Fibroblast of mammary gland (primary cell): ENCODE results near the gene TRMT1.

Source experiments
- DNase-seq: peaks from one replicate; pipeline ENCODE4 v3.0.0-alpha.2; 2010; ENCODE audit warnings: low read depth
- H3K4me3 ChIP-seq: 2 replicates; pipeline ENCODE4 v1.5.1; 2011; ENCODE audit warnings: low read depth, mild to moderate bottlenecking, low read length, moderate library complexity; ENCODE audit not compliant: control insufficient read depth
- TF ChIP-seq, protein P1 (sequence below): conservative IDR thresholded peaks from 2 replicates; pipeline ENCODE4 v1.5.1; 2011; ENCODE audit warnings: low read depth, low read length, inconsistent platforms; ENCODE audit not compliant: control insufficient read depth, insufficient read depth

The TRMT1 gene

DNA sequence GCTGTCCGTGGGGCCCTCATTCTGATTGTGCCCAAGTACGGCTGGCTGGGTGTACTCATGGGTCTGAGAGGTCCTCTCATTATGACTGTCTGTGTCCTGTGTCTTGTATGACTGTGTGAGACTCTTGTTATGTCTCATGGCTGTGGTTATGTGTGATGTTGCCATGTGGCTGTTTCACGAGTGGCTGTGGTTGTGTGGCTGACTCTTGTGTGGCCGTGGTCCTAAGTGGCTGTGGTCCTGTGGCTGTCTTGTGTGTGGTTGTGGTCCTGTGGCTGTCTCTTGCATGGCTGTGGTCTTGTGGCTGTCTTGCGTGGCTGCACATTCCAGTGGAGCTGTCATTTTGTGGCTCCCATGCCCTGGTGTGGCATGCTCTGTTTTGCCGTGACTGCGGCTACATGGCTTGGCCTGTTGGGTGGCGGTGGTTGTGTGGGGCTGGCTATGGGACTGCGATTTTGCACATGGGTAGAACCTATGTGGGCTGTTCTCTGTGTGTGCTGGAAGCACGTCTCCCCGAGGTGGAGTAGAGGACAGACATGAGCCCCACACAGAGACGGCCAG lies 16.4 kb downstream of the TRMT1 start:
- TF ChIP-seq, protein P1, sequence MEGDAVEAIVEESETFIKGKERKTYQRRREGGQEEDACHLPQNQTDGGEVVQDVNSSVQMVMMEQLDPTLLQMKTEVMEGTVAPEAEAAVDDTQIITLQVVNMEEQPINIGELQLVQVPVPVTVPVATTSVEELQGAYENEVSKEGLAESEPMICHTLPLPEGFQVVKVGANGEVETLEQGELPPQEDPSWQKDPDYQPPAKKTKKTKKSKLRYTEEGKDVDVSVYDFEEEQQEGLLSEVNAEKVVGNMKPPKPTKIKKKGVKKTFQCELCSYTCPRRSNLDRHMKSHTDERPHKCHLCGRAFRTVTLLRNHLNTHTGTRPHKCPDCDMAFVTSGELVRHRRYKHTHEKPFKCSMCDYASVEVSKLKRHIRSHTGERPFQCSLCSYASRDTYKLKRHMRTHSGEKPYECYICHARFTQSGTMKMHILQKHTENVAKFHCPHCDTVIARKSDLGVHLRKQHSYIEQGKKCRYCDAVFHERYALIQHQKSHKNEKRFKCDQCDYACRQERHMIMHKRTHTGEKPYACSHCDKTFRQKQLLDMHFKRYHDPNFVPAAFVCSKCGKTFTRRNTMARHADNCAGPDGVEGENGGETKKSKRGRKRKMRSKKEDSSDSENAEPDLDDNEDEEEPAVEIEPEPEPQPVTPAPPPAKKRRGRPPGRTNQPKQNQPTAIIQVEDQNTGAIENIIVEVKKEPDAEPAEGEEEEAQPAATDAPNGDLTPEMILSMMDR, result no peak
- H3K4me3 ChIP-seq, result no peak overlapping the region
- peak; percentile 30 for DNase-seq

DNA sequence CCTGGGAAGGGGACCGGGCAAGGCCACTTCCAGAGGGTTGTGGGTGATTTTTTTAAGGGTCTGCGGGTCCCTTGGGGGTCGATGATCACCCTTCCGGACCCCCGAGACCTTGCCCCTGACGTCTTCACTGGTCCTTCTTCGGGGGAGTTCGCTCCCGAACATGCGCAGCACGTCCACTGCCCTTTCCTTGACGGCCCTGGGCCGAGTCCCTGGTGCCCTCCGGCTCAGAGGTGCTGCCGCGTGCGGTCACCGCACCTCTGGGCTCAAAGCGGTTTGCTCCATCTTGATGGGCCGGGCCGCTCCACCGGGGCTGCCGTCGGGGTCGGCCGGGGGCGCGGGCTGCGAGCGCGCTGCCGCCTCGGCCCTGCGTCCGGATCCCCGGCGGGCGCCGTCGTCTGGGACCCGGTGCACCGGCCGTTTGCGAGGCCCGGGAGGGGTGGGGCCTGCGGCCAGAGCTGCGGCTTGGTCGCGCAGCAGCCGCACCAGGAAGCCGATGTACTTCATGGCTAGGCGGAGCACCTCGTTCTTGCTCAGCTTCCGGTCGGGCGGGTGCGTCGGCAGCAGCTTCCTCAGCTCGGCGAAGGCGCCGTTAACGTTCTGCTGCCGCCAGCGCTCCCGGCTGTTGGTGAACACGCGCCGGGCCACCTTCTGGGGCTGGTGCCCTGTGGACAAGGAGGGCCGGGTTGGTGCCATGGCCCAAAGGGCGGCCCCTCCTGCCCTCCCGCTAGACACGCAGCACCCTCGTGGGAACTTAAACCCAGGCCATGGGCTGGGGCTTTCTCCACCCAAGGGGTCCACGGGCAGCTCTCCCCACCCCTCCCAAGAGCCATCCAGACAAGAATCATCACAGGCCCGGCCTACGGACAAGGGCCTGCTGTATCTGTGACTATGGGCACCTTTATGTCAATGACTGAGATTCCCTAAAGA lies 17.2 kb downstream of the TRMT1 start:
- peak; percentile 38 for DNase-seq
- no peak overlapping the region for H3K4me3 ChIP-seq
- TF ChIP-seq, protein P1, result no peak

DNA sequence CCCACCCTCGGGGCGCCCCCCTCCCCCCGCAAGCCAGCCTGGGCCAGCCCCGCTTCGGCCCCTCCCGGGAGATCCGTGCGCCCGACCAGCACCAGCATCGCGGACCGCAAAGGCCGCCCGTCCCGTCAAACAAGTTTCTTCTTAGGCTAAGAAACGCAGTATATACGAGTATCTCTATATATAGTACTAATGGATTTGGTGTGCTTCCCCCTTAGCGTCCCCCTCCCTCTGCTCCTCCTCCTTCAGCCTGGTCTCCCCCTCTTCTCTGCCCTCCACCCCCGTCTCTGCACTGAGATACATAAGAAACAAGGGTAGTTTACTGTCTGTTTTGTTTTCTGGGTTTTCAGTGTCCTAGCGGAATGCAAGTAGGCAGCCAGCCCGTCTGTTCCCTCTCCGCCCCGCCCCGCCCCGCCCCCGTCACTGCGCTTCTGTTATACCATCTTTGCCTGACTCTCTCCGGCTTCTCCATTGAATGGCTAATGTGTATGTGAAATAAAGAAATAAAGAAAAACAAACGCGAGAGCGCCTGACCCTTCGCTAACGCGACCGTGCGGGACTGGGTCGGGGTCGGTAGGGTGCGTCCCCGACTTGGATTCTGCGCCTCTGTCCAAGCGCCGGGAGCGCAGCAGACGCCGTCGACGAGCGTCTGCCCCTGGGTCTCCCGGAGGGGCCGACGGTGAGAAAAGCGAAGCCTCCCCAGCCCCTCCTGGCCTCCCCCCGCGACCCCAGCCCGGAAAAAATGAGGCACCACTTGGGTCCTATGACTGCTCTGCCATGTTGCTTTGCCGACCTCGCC lies 18.1 kb downstream of the TRMT1 start:
- peak; percentile 62 for DNase-seq
- TF ChIP-seq, protein P1, result no peak
- peak overlapping the region; percentile 10 for H3K4me3 ChIP-seq

DNA sequence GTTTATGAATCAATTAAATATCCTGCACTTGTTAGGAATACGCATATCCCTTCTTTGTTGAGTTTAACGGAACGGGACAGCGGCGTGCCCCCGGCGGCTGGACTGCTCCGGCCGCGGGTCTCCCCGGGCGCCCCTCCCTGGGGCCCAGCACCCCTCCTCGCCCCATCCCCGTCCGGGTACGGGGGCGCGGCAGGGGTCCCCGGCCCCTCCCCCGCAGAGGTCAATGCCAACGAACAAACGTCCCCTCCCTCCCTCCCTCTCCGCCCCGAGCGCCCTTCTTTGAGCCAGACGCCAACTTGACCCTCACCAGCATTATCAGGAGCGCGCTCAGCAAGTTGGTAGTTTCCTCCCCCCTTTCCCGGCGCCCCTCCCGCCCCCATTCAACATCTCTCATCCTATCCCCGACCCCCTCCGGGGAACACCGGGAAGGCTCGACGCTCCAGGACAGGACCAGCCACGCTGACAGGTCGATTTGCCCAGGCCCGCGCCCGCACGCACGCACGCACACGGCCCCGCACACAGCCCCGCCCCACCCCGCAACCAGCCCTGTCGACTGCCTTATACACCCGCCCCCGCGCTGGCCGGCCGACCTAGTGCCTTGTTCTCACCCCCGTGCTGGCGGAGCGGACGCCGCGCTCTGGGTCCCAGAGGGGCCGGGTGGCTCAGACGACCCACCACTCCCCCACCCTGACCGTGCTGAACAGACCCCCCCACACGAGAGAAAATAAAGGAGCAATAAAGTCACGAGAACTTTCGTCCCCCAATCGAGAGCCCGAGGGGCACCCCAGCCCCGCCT lies 18.9 kb downstream of the TRMT1 start:
- no peak for DNase-seq
- TF ChIP-seq, protein P1, result no peak
- H3K4me3 ChIP-seq, result no peak overlapping the region

DNA sequence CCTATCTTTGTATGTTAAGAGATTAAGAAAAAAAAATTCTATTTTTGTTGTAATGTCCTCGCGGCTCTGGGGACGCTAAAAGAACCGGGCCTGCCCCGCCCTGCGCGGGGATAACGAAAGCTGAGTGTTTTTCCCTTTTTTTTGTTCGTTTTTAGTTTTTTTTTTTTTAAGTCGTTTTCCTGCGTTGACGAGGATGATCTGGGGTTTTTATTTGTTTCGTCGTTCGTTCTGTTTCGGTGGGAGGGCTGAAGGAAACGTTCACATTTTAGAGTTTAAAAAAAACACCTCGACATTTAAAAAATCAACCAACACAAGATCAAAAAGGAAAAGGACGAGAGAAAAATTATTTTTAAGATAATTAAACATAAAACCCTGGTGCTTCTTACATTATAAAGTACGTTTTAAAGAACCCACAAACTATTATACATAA lies 19.5 kb downstream of the TRMT1 start:
- no peak overlapping the region for H3K4me3 ChIP-seq
- TF ChIP-seq, protein P1, result no peak
- no peak for DNase-seq
